Measurements from ENCODE around the gene KIF3A.
"Not testable (repeated sequence)": the region's sequence is repeated elsewhere in the genome, so short reads cannot be mapped to it uniquely, and the experiment has no call there.

The KIF3A gene

DNA sequence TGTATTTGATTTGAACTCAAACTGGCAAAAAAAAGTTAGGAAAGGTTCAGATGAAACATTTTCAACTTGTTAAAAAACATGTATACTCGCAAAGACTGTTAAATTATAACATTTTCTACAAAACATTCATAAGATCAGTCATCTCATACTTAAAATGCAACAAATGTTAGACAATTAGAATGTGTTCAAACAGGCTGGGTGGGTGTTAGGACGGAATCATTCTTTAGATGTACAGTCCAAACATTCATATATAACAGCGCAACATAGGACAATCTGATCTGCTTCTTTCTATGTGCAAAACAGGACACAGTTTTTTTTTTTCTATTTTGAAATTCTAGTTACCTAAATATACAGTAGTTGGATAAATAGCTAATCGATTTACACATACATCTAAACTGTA, 41.4 kb downstream of the KIF3A start:
- Histone ChIP-seq H3K4me2 (ENCODE audit: low read length) (no peak overlapping the region), H3K79me2 (ENCODE audit: control insufficient read depth, low read length) (no peaks in the 10 kb centered on the region), H3K4me1 (ENCODE audit: control insufficient read depth, low read length) (no peaks in the 10 kb centered on the region)

DNA sequence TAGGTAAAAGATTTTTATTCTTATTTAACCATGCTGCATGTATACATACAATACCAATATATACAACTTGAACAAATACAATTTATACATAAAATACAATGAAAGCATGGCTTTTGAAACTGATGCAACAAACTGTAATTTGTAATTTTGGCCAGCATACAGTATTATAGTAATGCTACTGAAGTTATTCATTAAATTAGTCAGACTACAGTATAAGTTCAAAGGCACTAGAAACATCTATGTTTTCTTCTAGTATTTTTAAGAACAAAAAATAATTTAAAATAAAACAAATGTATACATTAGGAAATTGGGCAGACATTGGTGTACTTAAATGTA, 44.7 kb downstream of the KIF3A start:
- H3K27ac ChIP-seq (ENCODE audit: low read depth, low read length) = no peak overlapping the region
- no peaks in the 10 kb centered on the region for H3K27me3 ChIP-seq (ENCODE audit: control insufficient read depth, low read length)
- no peaks in the 10 kb centered on the region for H3K36me3 ChIP-seq (ENCODE audit: control insufficient read depth, low read length)
- no peaks in the 10 kb centered on the region for H4K20me1 ChIP-seq (ENCODE audit: control insufficient read depth, insufficient read depth, low read depth, low read length)
- TF ChIP-seq, protein P1, sequence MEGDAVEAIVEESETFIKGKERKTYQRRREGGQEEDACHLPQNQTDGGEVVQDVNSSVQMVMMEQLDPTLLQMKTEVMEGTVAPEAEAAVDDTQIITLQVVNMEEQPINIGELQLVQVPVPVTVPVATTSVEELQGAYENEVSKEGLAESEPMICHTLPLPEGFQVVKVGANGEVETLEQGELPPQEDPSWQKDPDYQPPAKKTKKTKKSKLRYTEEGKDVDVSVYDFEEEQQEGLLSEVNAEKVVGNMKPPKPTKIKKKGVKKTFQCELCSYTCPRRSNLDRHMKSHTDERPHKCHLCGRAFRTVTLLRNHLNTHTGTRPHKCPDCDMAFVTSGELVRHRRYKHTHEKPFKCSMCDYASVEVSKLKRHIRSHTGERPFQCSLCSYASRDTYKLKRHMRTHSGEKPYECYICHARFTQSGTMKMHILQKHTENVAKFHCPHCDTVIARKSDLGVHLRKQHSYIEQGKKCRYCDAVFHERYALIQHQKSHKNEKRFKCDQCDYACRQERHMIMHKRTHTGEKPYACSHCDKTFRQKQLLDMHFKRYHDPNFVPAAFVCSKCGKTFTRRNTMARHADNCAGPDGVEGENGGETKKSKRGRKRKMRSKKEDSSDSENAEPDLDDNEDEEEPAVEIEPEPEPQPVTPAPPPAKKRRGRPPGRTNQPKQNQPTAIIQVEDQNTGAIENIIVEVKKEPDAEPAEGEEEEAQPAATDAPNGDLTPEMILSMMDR (IDR thresholded peaks at IDR 0.05; ENCODE audit: low read depth, low read length, poor library complexity, severe bottlenecking) = no peak
- no peak for TF ChIP-seq EZH2phosphoT487 (IDR thresholded peaks at IDR 0.05; ENCODE audit: borderline replicate concordance, low read length)
- H3K9me3 ChIP-seq (ENCODE audit: control insufficient read depth, insufficient read depth, low read length) = no peaks in the 10 kb centered on the region
- H3K4me3 ChIP-seq (ENCODE audit: low read length) = no peak overlapping the region
- H3F3A ChIP-seq (ENCODE audit: control insufficient read depth, insufficient read depth) = no peaks in the 10 kb centered on the region
- H3K9me2 ChIP-seq (replicated peaks; ENCODE audit: control insufficient read depth, low read length) = no peaks in the 10 kb centered on the region
- no peak overlapping the region for H3K4me2 ChIP-seq (ENCODE audit: low read length)
- peaks cover 29% of the 10 kb centered on the region for H3K4me1 ChIP-seq (ENCODE audit: control insufficient read depth, low read length)
- H3K79me2 ChIP-seq (ENCODE audit: control insufficient read depth, low read length) = no peaks in the 10 kb centered on the region

More for the DNA sequence above, 41.4 kb downstream of the KIF3A start:
- TF ChIP-seq EZH2phosphoT487 (IDR thresholded peaks at IDR 0.05; ENCODE audit: borderline replicate concordance, low read length) = no peak
- TF ChIP-seq, protein P1 (IDR thresholded peaks at IDR 0.05; ENCODE audit: low read depth, low read length, poor library complexity, severe bottlenecking) = no peak
- H3K36me3 ChIP-seq (ENCODE audit: control insufficient read depth, low read length) = peaks cover 12% of the 10 kb centered on the region
- H3K9me3 ChIP-seq (ENCODE audit: control insufficient read depth, insufficient read depth, low read length) = no peaks in the 10 kb centered on the region
- H3K27me3 ChIP-seq (ENCODE audit: control insufficient read depth, low read length) = no peaks in the 10 kb centered on the region
- no peak overlapping the region for H3K27ac ChIP-seq (ENCODE audit: low read depth, low read length)
- no peaks in the 10 kb centered on the region for H4K20me1 ChIP-seq (ENCODE audit: control insufficient read depth, insufficient read depth, low read depth, low read length)
- no peaks in the 10 kb centered on the region for H3F3A ChIP-seq (ENCODE audit: control insufficient read depth, insufficient read depth)
- no peaks in the 10 kb centered on the region for H3K9me2 ChIP-seq (replicated peaks; ENCODE audit: control insufficient read depth, low read length)
- no peak overlapping the region for H3K4me3 ChIP-seq (ENCODE audit: low read length)

- not testable (repeated sequence) for H3K79me2 ChIP-seq (ENCODE audit: control insufficient read depth, low read length); H4K20me1 ChIP-seq (ENCODE audit: control insufficient read depth, insufficient read depth, low read depth, low read length); H3K36me3 ChIP-seq (ENCODE audit: control insufficient read depth, low read length); H3F3A ChIP-seq (ENCODE audit: control insufficient read depth, insufficient read depth); H3K4me3 ChIP-seq (ENCODE audit: low read length); H3K9me3 ChIP-seq (ENCODE audit: control insufficient read depth, insufficient read depth, low read length); H3K27me3 ChIP-seq (ENCODE audit: control insufficient read depth, low read length); H3K9me2 ChIP-seq (replicated peaks; ENCODE audit: control insufficient read depth, low read length); H3K4me2 ChIP-seq (ENCODE audit: low read length); H3K27ac ChIP-seq (ENCODE audit: low read depth, low read length)
- H3K4me1 ChIP-seq (ENCODE audit: control insufficient read depth, low read length) = peaks cover 29% of the 10 kb centered on the region
Observed at GRCh38 chr5:132691755-132692631, 45.4 kb downstream of the KIF3A start.

GRCh38 chr5:132690156-132690555, 47.2 kb downstream of the KIF3A start:
- peaks cover 30% of the 10 kb centered on the region for H3K4me1 ChIP-seq (ENCODE audit: control insufficient read depth, low read length)
- no peak overlapping the region for H3K4me3 ChIP-seq (ENCODE audit: low read length)
- no peaks in the 10 kb centered on the region for H3K36me3 ChIP-seq (ENCODE audit: control insufficient read depth, low read length)
- no peaks in the 10 kb centered on the region for H3K79me2 ChIP-seq (ENCODE audit: control insufficient read depth, low read length)
- no peaks in the 10 kb centered on the region for H3F3A ChIP-seq (ENCODE audit: control insufficient read depth, insufficient read depth)
- no peaks in the 10 kb centered on the region for H3K9me3 ChIP-seq (ENCODE audit: control insufficient read depth, insufficient read depth, low read length)
- H3K27me3 ChIP-seq (ENCODE audit: control insufficient read depth, low read length) = no peaks in the 10 kb centered on the region
- TF ChIP-seq, protein P1 (IDR thresholded peaks at IDR 0.05; ENCODE audit: low read depth, low read length, poor library complexity, severe bottlenecking) = no peak
- TF ChIP-seq EZH2phosphoT487 (IDR thresholded peaks at IDR 0.05; ENCODE audit: borderline replicate concordance, low read length) = no peak
- H3K27ac ChIP-seq (ENCODE audit: low read depth, low read length) = peak overlapping the region; percentile 55; the same call in 1 of the 2 replicates
- no peaks in the 10 kb centered on the region for H3K9me2 ChIP-seq (replicated peaks; ENCODE audit: control insufficient read depth, low read length)
- H3K4me2 ChIP-seq (ENCODE audit: low read length) = peak overlapping the region; percentile 52
- no peaks in the 10 kb centered on the region for H4K20me1 ChIP-seq (ENCODE audit: control insufficient read depth, insufficient read depth, low read depth, low read length)
